Spleen (tissue), 11 donors: ENCODE data around the gene FMOD. TPM values are rescaled to one million over a fixed set of nuclear protein-coding genes. Genes with fewer than 3 reads are reported as not detected.

ENCODE experiments used
- DNase-seq: peaks from one replicate; pipeline ENCODE4 v3.0.0-alpha.2; 2020
- H3K27ac ChIP-seq, 8 donors: fragments of 200-600 bp; sonication (generic) in 7 of 8; 1 replicate in 4 of 8; 2 replicates in 4 of 8; pipeline versions ENCODE4 v1.5.0 to v1.8.0; 2016 to 2021; ENCODE audit warnings: inconsistent platforms in 4 of 8, mild to moderate bottlenecking in 4 of 8, moderate library complexity in 1 of 8
- H3K27me3 ChIP-seq, 7 donors: fragments of 200-600 bp; sonication (generic) in 6 of 7; replicated peaks in 1 of 7; 1 replicate in 4 of 7; 2 replicates in 3 of 7; pipeline versions ENCODE4 v1.5.0 to v1.8.0; 2016 to 2021; ENCODE audit warnings: inconsistent platforms in 3 of 7, mild to moderate bottlenecking in 1 of 7
- H3K36me3 ChIP-seq, 6 donors: fragments of 200-600 bp; sonication (generic) in 5 of 6; 1 replicate in 4 of 6; 2 replicates in 2 of 6; pipeline versions ENCODE4 v1.5.0 to v1.8.0; 2016 to 2021; ENCODE audit warnings: inconsistent platforms in 2 of 6
- H3K4me1 ChIP-seq, 6 donors: fragments of 200-600 bp; sonication (generic) in 5 of 6; 1 replicate in 3 of 6; 2 replicates in 3 of 6; pipeline versions ENCODE4 v1.5.0 to v1.8.0; 2016 to 2021; ENCODE audit warnings: inconsistent platforms in 3 of 6
- H3K4me3 ChIP-seq, 8 donors: fragments of 200-600 bp; sonication (generic) in 7 of 8; 1 replicate in 4 of 8; 2 replicates in 4 of 8; pipeline versions ENCODE4 v1.5.0 to v1.8.0; 2016 to 2021; ENCODE audit warnings: inconsistent platforms in 4 of 8, mild to moderate bottlenecking in 4 of 8, moderate library complexity in 2 of 8
- H3K9me3 ChIP-seq, 8 donors: fragments of 200-600 bp; sonication (generic) in 7 of 8; 1 replicate in 4 of 8; 2 replicates in 4 of 8; pipeline versions ENCODE4 v1.5.0 to v1.8.0; 2016 to 2021; ENCODE audit warnings: inconsistent platforms in 4 of 8
- CTCF ChIP-seq, 11 experiments: fragments of 200-600 bp in 7 of 11; fragments of 450-650 bp in 4 of 11; sonication (generic) in 4 of 11; IDR thresholded peaks in 8 of 11; conservative IDR thresholded peaks in 3 of 11; 1 replicate in 7 of 11; 2 replicates in 4 of 11; pipeline versions ENCODE4 v1.4.0 to v1.8.0; 2016 to 2021; ENCODE audit warnings: antibody characterized with exemption in 11 of 11, inconsistent platforms in 4 of 11, mild to moderate bottlenecking in 1 of 11
- POLR2A ChIP-seq, 3 donors: fragments of 450-650 bp; IDR thresholded peaks; one replicate each; pipeline ENCODE4 v1.5.1; 2017; ENCODE audit warnings: antibody characterized with exemption in 3 of 3, mild to moderate bottlenecking in 1 of 3
- POLR2AphosphoS5 ChIP-seq, 3 donors: sonication (generic); formaldehyde crosslinking; IDR thresholded peaks; one replicate each; pipeline ENCODE4 v1.5.1; 2017; ENCODE audit warnings: antibody characterized with exemption in 3 of 3
- WGBS, 5 donors: extraction: QIAGEN DNeasy Blood & Tissue Kit in 3 of 5; methylation state at CpG; one replicate each; pipeline versions ENCODE4 v1.1.5 to v1.1.7; 2013 to 2018; 5-methylcytosine and 5-hydroxymethylcytosine counted together
- intact Hi-C: fragments of 100-400 bp; cut with DNase I; formaldehyde crosslinking; loops from one replicate; pipeline ENCODE4 v1.15.0; 2023; ENCODE audit warnings: low total_unique reads
- polyA plus RNA-seq, 3 donors: library from polyadenylated mRNA; stranded (reverse); fragments of 200-250 nt; gene quantifications; one replicate each; pipeline ENCODE4 v1.2.1, GENCODE V29; 2013
- total RNA-seq, 7 donors: library from RNA; depleted of rRNA in 3 of 7; stranded (reverse); fragments of >200 nt in 3 of 7; fragmentation: NEBNext Ultra II Directional in 4 of 7; extraction: Animal tissue kit (Norgen Biotek cat#: 25700) in 4 of 7; gene quantifications; one replicate each; pipeline versions ENCODE4 v1.1.0 to v1.2.1, GENCODE V29; 2016 to 2021
- donor health status: healthy with polysubstance abuse.
- donor health status: DM: no; HTN: no; CAD: no; lungs with moderate emphysema.
- donor health status: DM: no; HTN: no; CAD: no.
- donor health status: Bipolar disorder and iron deficiency.
- donor health status: healthy.
- donor health status: DM: no; HTN: no; CAD: no.
- donor health status: DM: yes; HTN: yes; CAD: no.

The FMOD gene
- total and polyA plus RNA-seq, 10 donors = 4.5 to 30.0 (median 17.0) TPM

GRCh38 chr1:203306965-203307541 lies 43.9 kb downstream of the FMOD start:
- DNase-seq = peak; percentile 89
- 17 to 34% (median 30%) methylated on average over 19 to 21 of the region's 21 CpGs for whole genome bisulfite sequencing, 5 donors
- Histone ChIP-seq H3K4me3 (peak overlapping the region; percentile 63 to 100 (median 93)), H3K4me1 (peaks cover 45 to 85% (median 80%) of the 10 kb centered on the region in 6 donors), H3K36me3 (peaks cover 0 to 53% (median 34%) of the 10 kb centered on the region in 6 donors), H3K27ac (peak overlapping the region; percentile 68 to 100 (median 99)), H3K27me3 (no peaks in the 10 kb centered on the region), H3K9me3 (no peaks in the 10 kb centered on the region)
- TF ChIP-seq POLR2A (IDR thresholded peaks at IDR 0.05) = no peak
- peak; percentile 68 to 79 (median 71) for TF ChIP-seq POLR2AphosphoS5 (IDR thresholded peaks at IDR 0.05)
- no peak for TF ChIP-seq CTCF (IDR thresholded peaks at IDR 0.05 in 8 of 11, conservative IDR thresholded peaks at IDR 0.05 in 3 of 11)
- intact Hi-C loops = loop anchor here (5.0 kb wide), 1 partner anchor 35 kb away; no protein-coding TSS in a partner anchor

- H3K4me1 ChIP-seq = peaks cover 46 to 82% (median 77%) of the 10 kb centered on the region in 6 donors
- H3K9me3 ChIP-seq = no peaks in the 10 kb centered on the region
- peak; percentile 88 for DNase-seq
- intact Hi-C loops = loop anchor here (5.0 kb wide), 1 partner anchor 34 kb away; no protein-coding TSS in a partner anchor
- TF ChIP-seq POLR2A (IDR thresholded peaks at IDR 0.05) (peak in 1 of 3 donors; percentile 39), POLR2AphosphoS5 (IDR thresholded peaks at IDR 0.05) (peak in 2 of 3 donors; percentile 77 to 89), CTCF (IDR thresholded peaks at IDR 0.05 in 8 of 11, conservative IDR thresholded peaks at IDR 0.05 in 3 of 11) (peak in 6 of 11 experiments; percentile 28 to 59 (median 32))
- H3K27ac ChIP-seq = peak overlapping the region; percentile 97 to 100 (median 99)
- H3K27me3 ChIP-seq = no peaks in the 10 kb centered on the region
- H3K4me3 ChIP-seq = peak overlapping the region; percentile 63 to 100 (median 93)
- 0 to 4% (median 1%) methylated on average over 12 to 22 of the region's 22 CpGs for WGBS, 5 donors
- H3K36me3 ChIP-seq = peaks cover 0 to 46% (median 31%) of the 10 kb centered on the region in 6 donors
These were observed 44.6 kb downstream of the FMOD start for GRCh38 chr1:203306089-203306964.

GRCh38 chr1:203305809-203306088 lies 45.2 kb downstream of the FMOD start:
- no peak for DNase-seq
- Histone ChIP-seq H3K4me3 (peak overlapping the region; percentile 63 to 100 (median 93)), H3K4me1 (peaks cover 46 to 82% (median 77%) of the 10 kb centered on the region in 6 donors), H3K27ac (peak overlapping the region; percentile 97 to 100 (median 99)), H3K36me3 (peaks cover 0 to 42% (median 31%) of the 10 kb centered on the region in 6 donors), H3K9me3 (no peaks in the 10 kb centered on the region), H3K27me3 (no peaks in the 10 kb centered on the region)
- WGBS, 5 donors = 0 to 1% (median 0%) methylated on average over 13 to 21 of the region's 21 CpGs
- intact Hi-C loops = loop anchor here (5.0 kb wide), 1 partner anchor 33 kb away; no protein-coding TSS in a partner anchor
- TF ChIP-seq POLR2AphosphoS5 (IDR thresholded peaks at IDR 0.05) = no peak
- TF ChIP-seq CTCF (IDR thresholded peaks at IDR 0.05 in 8 of 11, conservative IDR thresholded peaks at IDR 0.05 in 3 of 11) = no peak
- no peak for TF ChIP-seq POLR2A (IDR thresholded peaks at IDR 0.05)
